HUES64 (cell line): ENCODE data around the gene SLC35F4.

ENCODE experiments used
- H3K27ac ChIP-seq: 2 replicates; pipeline ENCODE4 v1.7.0; 2013; ENCODE audit warnings: low read depth, low read length, inconsistent platforms
- H3K27me3 ChIP-seq: 2 replicates; pipeline ENCODE4 v1.6.1; 2013; ENCODE audit warnings: mild to moderate bottlenecking, low read length; ENCODE audit not compliant: insufficient read depth
- H3K36me3 ChIP-seq: 2 replicates; pipeline ENCODE4 v1.6.1; 2013; ENCODE audit warnings: mild to moderate bottlenecking, low read length; ENCODE audit not compliant: insufficient read depth
- H3K4me1 ChIP-seq: 2 replicates; pipeline ENCODE4 v1.6.1; 2013; ENCODE audit warnings: mild to moderate bottlenecking, low read length, moderate library complexity; ENCODE audit not compliant: insufficient read depth
- H3K4me3 ChIP-seq: 2 replicates; pipeline ENCODE4 v1.5.1; 2013; ENCODE audit warnings: mild to moderate bottlenecking, low read length, moderate library complexity
- H3K9ac ChIP-seq: 2 replicates; pipeline ENCODE4 v1.6.1; 2013; ENCODE audit warnings: mild to moderate bottlenecking, low read depth, low read length
- H3K9me3 ChIP-seq: 2 replicates; pipeline ENCODE4 v1.6.1; 2013; ENCODE audit warnings: low read depth, low read length; ENCODE audit not compliant: insufficient read depth
- WGBS: fragments of 150-250, 120-280 bp; methylation state at CpG from one replicate; pipeline ENCODE4 v1.1.7; 2013; ENCODE audit warnings: missing lambda C conversion rate; 5-methylcytosine and 5-hydroxymethylcytosine counted together

The SLC35F4 gene

GRCh38 chr14:57574617-57575288 is 291.1 kb downstream of the SLC35F4 start:
- no peak overlapping the region for H3K9ac ChIP-seq
- 90% methylated on average over 5 of the region's 5 CpGs for WGBS
- no peak overlapping the region for H3K27ac ChIP-seq
- no peak overlapping the region for H3K4me3 ChIP-seq
- no peaks in the 10 kb centered on the region for H3K36me3 ChIP-seq
- peaks cover 9% of the 10 kb centered on the region; the same call in 1 of the 2 replicates for H3K4me1 ChIP-seq
- H3K27me3 ChIP-seq = no peaks in the 10 kb centered on the region
- no peaks in the 10 kb centered on the region for H3K9me3 ChIP-seq

GRCh38 chr14:57573173-57573572 is 292.7 kb downstream of the SLC35F4 start:
- no peak overlapping the region for H3K27ac ChIP-seq
- no peaks in the 10 kb centered on the region for H3K9me3 ChIP-seq
- 70% methylated on average over 3 of the region's 3 CpGs for WGBS
- H3K4me3 ChIP-seq = no peak overlapping the region
- no peak overlapping the region for H3K9ac ChIP-seq
- no peaks in the 10 kb centered on the region for H3K27me3 ChIP-seq
- peaks cover 9% of the 10 kb centered on the region; the same call in 1 of the 2 replicates for H3K4me1 ChIP-seq
- no peaks in the 10 kb centered on the region for H3K36me3 ChIP-seq

GRCh38 chr14:57568554-57568953 is 297.3 kb downstream of the SLC35F4 start:
- H3K4me1 ChIP-seq = no peaks in the 10 kb centered on the region
- WGBS = 91% methylated on average over 4 of the region's 4 CpGs
- H3K36me3 ChIP-seq = no peaks in the 10 kb centered on the region

GRCh38 chr14:57567220-57567619 is 298.7 kb downstream of the SLC35F4 start:
- H3K36me3 ChIP-seq = no peaks in the 10 kb centered on the region
- no peak overlapping the region for H3K27ac ChIP-seq
- no peak overlapping the region for H3K4me3 ChIP-seq
- H3K4me1 ChIP-seq = no peaks in the 10 kb centered on the region
- no peaks in the 10 kb centered on the region for H3K9me3 ChIP-seq
- no peak overlapping the region for H3K9ac ChIP-seq
- no peaks in the 10 kb centered on the region for H3K27me3 ChIP-seq
- 88% methylated on average over 2 of the region's 2 CpGs for WGBS

More at GRCh38 chr14:57568554-57568953, 297.3 kb downstream of the SLC35F4 start:
- H3K9me3 ChIP-seq = no peaks in the 10 kb centered on the region
- H3K9ac ChIP-seq = no peak overlapping the region
- H3K27ac ChIP-seq = no peak overlapping the region
- H3K4me3 ChIP-seq = no peak overlapping the region
- H3K27me3 ChIP-seq = no peaks in the 10 kb centered on the region

- Histone ChIP-seq H3K27ac (no peak overlapping the region), H3K4me1 (no peaks in the 10 kb centered on the region)
Observed at GRCh38 chr14:57560681-57561080, 305.2 kb downstream of the SLC35F4 start.

GRCh38 chr14:57559576-57559975 is 306.3 kb downstream of the SLC35F4 start:
- H3K27ac ChIP-seq = no peak overlapping the region
- no peaks in the 10 kb centered on the region for H3K27me3 ChIP-seq
- WGBS = 91% methylated on average over 5 of the region's 5 CpGs
- no peaks in the 10 kb centered on the region for H3K4me1 ChIP-seq
- H3K36me3 ChIP-seq = no peaks in the 10 kb centered on the region
- H3K9me3 ChIP-seq = no peaks in the 10 kb centered on the region; the same call in 1 of the 2 replicates
- H3K4me3 ChIP-seq = no peak overlapping the region
- H3K9ac ChIP-seq = no peak overlapping the region

More at GRCh38 chr14:57560681-57561080, 305.2 kb downstream of the SLC35F4 start:
- no peak overlapping the region for H3K4me3 ChIP-seq
- no peaks in the 10 kb centered on the region for H3K36me3 ChIP-seq
- no peaks in the 10 kb centered on the region for H3K9me3 ChIP-seq
- 98% methylated on average over 3 of the region's 3 CpGs for WGBS
- H3K27me3 ChIP-seq = no peaks in the 10 kb centered on the region
- H3K9ac ChIP-seq = no peak overlapping the region

GRCh38 chr14:57549765-57550420 is 316.0 kb downstream of the SLC35F4 start:
- H3K27ac ChIP-seq = no peak overlapping the region
- no peak overlapping the region for H3K4me3 ChIP-seq
- H3K9ac ChIP-seq = no peak overlapping the region
- no peaks in the 10 kb centered on the region for H3K4me1 ChIP-seq
- H3K9me3 ChIP-seq = peaks cover 7% of the 10 kb centered on the region; the same call in 1 of the 2 replicates
- no peaks in the 10 kb centered on the region for H3K27me3 ChIP-seq
- no peaks in the 10 kb centered on the region for H3K36me3 ChIP-seq
- WGBS = 89% methylated on average over 4 of the region's 4 CpGs

GRCh38 chr14:57549016-57549564 is 316.8 kb downstream of the SLC35F4 start:
- WGBS = 97% methylated on average over 2 of the region's 2 CpGs
- H3K36me3 ChIP-seq = no peaks in the 10 kb centered on the region
- H3K9ac ChIP-seq = no peak overlapping the region
- no peak overlapping the region for H3K27ac ChIP-seq
- no peaks in the 10 kb centered on the region for H3K4me1 ChIP-seq
- H3K27me3 ChIP-seq = no peaks in the 10 kb centered on the region
- 0 out of 2 replicates have a peak, but pooled peaks cover 2% of the 10 kb centered on the region for H3K9me3 ChIP-seq
- H3K4me3 ChIP-seq = no peak overlapping the region

- no peaks in the 10 kb centered on the region for H3K36me3 ChIP-seq
- no peak overlapping the region for H3K27ac ChIP-seq
- H3K9me3 ChIP-seq = no peaks in the 10 kb centered on the region
- no peaks in the 10 kb centered on the region for H3K4me1 ChIP-seq
- H3K27me3 ChIP-seq = no peaks in the 10 kb centered on the region
- no peak overlapping the region for H3K4me3 ChIP-seq
- 92% methylated on average over 1 of the region's 2 CpGs for WGBS
- no peak overlapping the region for H3K9ac ChIP-seq
Observed at GRCh38 chr14:57547131-57547530, 318.8 kb downstream of the SLC35F4 start.

- Histone ChIP-seq H3K9ac (no peak overlapping the region), H3K4me1 (no peaks in the 10 kb centered on the region), H3K4me3 (no peak overlapping the region), H3K27ac (no peak overlapping the region), H3K27me3 (no peaks in the 10 kb centered on the region), H3K9me3 (no peaks in the 10 kb centered on the region), H3K36me3 (no peaks in the 10 kb centered on the region)
- 83% methylated on average over 1 of the region's 1 CpG for WGBS
Observed at GRCh38 chr14:57533214-57533613, 332.7 kb downstream of the SLC35F4 start.

GRCh38 chr14:57530571-57530970 is 335.3 kb downstream of the SLC35F4 start:
- Histone ChIP-seq H3K27ac (no peak overlapping the region), H3K27me3 (no peaks in the 10 kb centered on the region), H3K9ac (no peak overlapping the region), H3K4me1 (no peaks in the 10 kb centered on the region), H3K9me3 (no peaks in the 10 kb centered on the region), H3K36me3 (no peaks in the 10 kb centered on the region), H3K4me3 (no peak overlapping the region)
